SK-N-MC (cell line): Measurements from ENCODE around the gene MUL1.

Source experiments
- EZH2 ChIP-seq: fragments of 200-600 bp; sonication (generic); IDR thresholded peaks from one replicate; pipeline ENCODE4 v1.6.1; 2017; ENCODE audit warnings: antibody characterized with exemption
- FOXP2 ChIP-seq: optimal IDR thresholded peaks from 2 replicates; pipeline ENCODE3; 2011; ENCODE audit warnings: mild to moderate bottlenecking, moderate library complexity; ENCODE audit not compliant: insufficient read depth; ENCODE audit errors: extremely low read length, control extremely low read depth
- POLR2AphosphoS5 ChIP-seq: IDR thresholded peaks from 2 replicates; pipeline ENCODE4 v1.6.1; 2012; ENCODE audit warnings: mild to moderate bottlenecking, low read depth, low read length, borderline replicate concordance

GRCh38 chr1:20480243-20480944 lies 27.6 kb downstream of the MUL1 start:
- TF ChIP-seq POLR2AphosphoS5 (no peak), EZH2 (no peak), FOXP2 (no peak)
